Tibial nerve (tissue), 4 donors: ENCODE data around the gene NRCAM. TPM values are rescaled to one million over a fixed set of nuclear protein-coding genes. Genes with fewer than 3 reads are reported as not detected.

Experiments used
- DNase-seq, 2 donors: peaks; one replicate each; pipeline ENCODE4 v3.0.0-alpha.2; 2019; ENCODE audit warnings: low spot score in 2 of 2
- H3K27ac ChIP-seq, 4 donors: fragments of 200-600 bp; sonication (generic) in 3 of 4; one replicate each; pipeline ENCODE4 v1.5.1; 2017 to 2019; ENCODE audit warnings: mild to moderate bottlenecking in 1 of 4
- H3K27me3 ChIP-seq, 2 donors: fragments of 200-600 bp; sonication (generic) in 1 of 2; one replicate each; pipeline versions ENCODE4 v1.5.1 to v1.6.0; 2017 to 2019
- H3K36me3 ChIP-seq, 3 donors: fragments of 200-600 bp; sonication (generic); one replicate each; pipeline ENCODE4 v1.5.1; 2018 to 2019
- H3K4me1 ChIP-seq, 4 donors: fragments of 200-600 bp; sonication (generic) in 3 of 4; one replicate each; pipeline ENCODE4 v1.5.1; 2017 to 2019
- H3K4me3 ChIP-seq, 4 donors: fragments of 200-600 bp; sonication (generic) in 3 of 4; one replicate each; pipeline ENCODE4 v1.5.1; 2017 to 2019; ENCODE audit warnings: mild to moderate bottlenecking in 1 of 4, moderate library complexity in 1 of 4
- H3K9me3 ChIP-seq, 4 donors: fragments of 200-600 bp; sonication (generic) in 3 of 4; one replicate each; pipeline ENCODE4 v1.5.1; 2017 to 2019
- CTCF ChIP-seq, 5 experiments: fragments of 200-600 bp in 3 of 5; fragments of 450-650 bp in 2 of 5; sonication (generic) in 3 of 5; IDR thresholded peaks; one replicate each; pipeline ENCODE4 v1.5.1; 2016 to 2019; ENCODE audit warnings: antibody characterized with exemption in 5 of 5, mild to moderate bottlenecking in 3 of 5, moderate library complexity in 2 of 5
- EP300 ChIP-seq, 2 donors: sonication (generic); formaldehyde crosslinking; IDR thresholded peaks; one replicate each; pipeline ENCODE4 v1.6.1; 2017; ENCODE audit warnings: antibody characterized with exemption in 2 of 2, mild to moderate bottlenecking in 1 of 2
- POLR2A ChIP-seq, 2 donors: fragments of 450-650 bp; IDR thresholded peaks; one replicate each; pipeline ENCODE4 v1.6.1; 2017; ENCODE audit warnings: antibody characterized with exemption in 2 of 2, mild to moderate bottlenecking in 2 of 2, moderate library complexity in 2 of 2
- WGBS, 2 donors: methylation state at CpG; one replicate each; pipeline ENCODE4 v1.1.5; 2018; 5-methylcytosine and 5-hydroxymethylcytosine counted together
- total RNA-seq, 4 donors: library from RNA; depleted of rRNA; stranded (reverse); fragments of >200 nt; gene quantifications; one replicate each; pipeline ENCODE4 v1.1.0, GENCODE V29; 2016

NRCAM gene
- total RNA-seq, 4 donors from 2014 or later: 16.5 to 87.4 (median 22.4) TPM

GRCh38 chr7:108307595-108307994 lies 148.6 kb downstream of the NRCAM start:
- Histone ChIP-seq H3K36me3 (no peaks in the 10 kb centered on the region), H3K4me3 (no peak overlapping the region), H3K4me1 (peaks cover 0 to 64% (median 20%) of the 10 kb centered on the region in 4 donors), H3K27me3 (no peaks in the 10 kb centered on the region), H3K27ac (peak overlapping the region in 2 of 4 donors; percentile 77 to 87), H3K9me3 (no peaks in the 10 kb centered on the region)
- TF ChIP-seq EP300 (IDR thresholded peaks at IDR 0.05) (no peak), CTCF (IDR thresholded peaks at IDR 0.05) (no peak), POLR2A (IDR thresholded peaks at IDR 0.05) (no peak)
- 42 to 67% methylated on average over 2 of the region's 2 CpGs for WGBS, 2 donors
- no peak for DNase-seq

GRCh38 chr7:108307194-108307593 lies 149.0 kb downstream of the NRCAM start:
- Histone ChIP-seq H3K4me3 (no peak overlapping the region), H3K27me3 (no peaks in the 10 kb centered on the region), H3K4me1 (peaks cover 0 to 68% (median 19%) of the 10 kb centered on the region in 4 donors), H3K36me3 (no peaks in the 10 kb centered on the region), H3K27ac (peak overlapping the region in 2 of 4 donors; percentile 61 to 77), H3K9me3 (no peaks in the 10 kb centered on the region)
- 30 to 54% methylated on average over 6 of the region's 6 CpGs for WGBS, 2 donors
- TF ChIP-seq POLR2A (IDR thresholded peaks at IDR 0.05) (no peak), EP300 (IDR thresholded peaks at IDR 0.05) (peak in 1 of 2 donors; percentile 42), CTCF (IDR thresholded peaks at IDR 0.05) (no peak)
- no peak for DNase-seq

- TF ChIP-seq POLR2A (IDR thresholded peaks at IDR 0.05): no peak
- TF ChIP-seq CTCF (IDR thresholded peaks at IDR 0.05): no peak
- no peak for TF ChIP-seq EP300 (IDR thresholded peaks at IDR 0.05)
- Histone ChIP-seq H3K4me1 (peaks cover 0 to 42% (median 11%) of the 10 kb centered on the region in 4 donors), H3K27ac (peak overlapping the region in 2 of 4 donors; percentile 2 to 33), H3K36me3 (no peaks in the 10 kb centered on the region), H3K4me3 (no peak overlapping the region), H3K27me3 (no peaks in the 10 kb centered on the region), H3K9me3 (no peaks in the 10 kb centered on the region)
- no peak for DNase-seq
- WGBS, 2 donors: 91 to 93% methylated on average over 3 of the region's 3 CpGs
Measured at GRCh38 chr7:108303332-108303731, 152.9 kb downstream of the NRCAM start.

GRCh38 chr7:108301387-108301786 lies 154.8 kb downstream of the NRCAM start:
- 90% methylated on average over 2 of the region's 2 CpGs for WGBS, 2 donors
- no peaks in the 10 kb centered on the region for H3K36me3 ChIP-seq
- peaks cover 0 to 26% (median 7%) of the 10 kb centered on the region in 4 donors for H3K4me1 ChIP-seq
- H3K4me3 ChIP-seq: no peak overlapping the region
- H3K27me3 ChIP-seq: no peaks in the 10 kb centered on the region
- no peak for DNase-seq
- TF ChIP-seq CTCF (IDR thresholded peaks at IDR 0.05): no peak
- no peak for TF ChIP-seq POLR2A (IDR thresholded peaks at IDR 0.05)
- TF ChIP-seq EP300 (IDR thresholded peaks at IDR 0.05): no peak
- no peaks in the 10 kb centered on the region for H3K9me3 ChIP-seq
- peak overlapping the region in 2 of 4 donors; percentile 33 to 61 for H3K27ac ChIP-seq

- WGBS, 2 donors: 74 to 76% methylated on average over 8 of the region's 8 CpGs
- DNase-seq: no peak
- Histone ChIP-seq H3K4me3 (no peak overlapping the region), H3K9me3 (no peaks in the 10 kb centered on the region), H3K27me3 (no peaks in the 10 kb centered on the region), H3K36me3 (no peaks in the 10 kb centered on the region), H3K27ac (no peak overlapping the region), H3K4me1 (peaks cover 0 to 27% (median 5%) of the 10 kb centered on the region in 4 donors)
- no peak for TF ChIP-seq POLR2A (IDR thresholded peaks at IDR 0.05)
- TF ChIP-seq CTCF (IDR thresholded peaks at IDR 0.05): no peak
Measured at GRCh38 chr7:108299251-108299973, 156.8 kb downstream of the NRCAM start.
